ENCODE data around the gene FAM217B. TPM values are rescaled to one million over a fixed set of nuclear protein-coding genes. Genes with fewer than 3 reads are reported as not detected.

The FAM217B gene
- total and polyA plus RNA-seq, 3 donors from 2014 or later = 11.6 to 22.3 (median 18.6) TPM

- Histone ChIP-seq H3K9me3 (no peaks in the 10 kb centered on the region), H3K4me1 (no peaks in the 10 kb centered on the region), H3K36me3 (ENCODE audit: low read depth, missing control alignments) (no peaks in the 10 kb centered on the region), H3K4me3 (no peak overlapping the region), H3K27ac (no peak overlapping the region), H3K27me3 (no peaks in the 10 kb centered on the region)
- no peak for DNase-seq
- 81 to 92% methylated on average over 8 of the region's 8 CpGs for WGBS, 2 donors
- intact Hi-C loops (cut with DNase I; ENCODE audit: low total_unique reads) = no loop called here
- TF ChIP-seq, protein P1, sequence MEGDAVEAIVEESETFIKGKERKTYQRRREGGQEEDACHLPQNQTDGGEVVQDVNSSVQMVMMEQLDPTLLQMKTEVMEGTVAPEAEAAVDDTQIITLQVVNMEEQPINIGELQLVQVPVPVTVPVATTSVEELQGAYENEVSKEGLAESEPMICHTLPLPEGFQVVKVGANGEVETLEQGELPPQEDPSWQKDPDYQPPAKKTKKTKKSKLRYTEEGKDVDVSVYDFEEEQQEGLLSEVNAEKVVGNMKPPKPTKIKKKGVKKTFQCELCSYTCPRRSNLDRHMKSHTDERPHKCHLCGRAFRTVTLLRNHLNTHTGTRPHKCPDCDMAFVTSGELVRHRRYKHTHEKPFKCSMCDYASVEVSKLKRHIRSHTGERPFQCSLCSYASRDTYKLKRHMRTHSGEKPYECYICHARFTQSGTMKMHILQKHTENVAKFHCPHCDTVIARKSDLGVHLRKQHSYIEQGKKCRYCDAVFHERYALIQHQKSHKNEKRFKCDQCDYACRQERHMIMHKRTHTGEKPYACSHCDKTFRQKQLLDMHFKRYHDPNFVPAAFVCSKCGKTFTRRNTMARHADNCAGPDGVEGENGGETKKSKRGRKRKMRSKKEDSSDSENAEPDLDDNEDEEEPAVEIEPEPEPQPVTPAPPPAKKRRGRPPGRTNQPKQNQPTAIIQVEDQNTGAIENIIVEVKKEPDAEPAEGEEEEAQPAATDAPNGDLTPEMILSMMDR (IDR thresholded peaks at IDR 0.05) = no peak
- TF ChIP-seq POLR2A (IDR thresholded peaks at IDR 0.05) = no peak
These were observed 45.0 kb downstream of the FAM217B start for GRCh38 chr20:59985164-59985563.

DNA sequence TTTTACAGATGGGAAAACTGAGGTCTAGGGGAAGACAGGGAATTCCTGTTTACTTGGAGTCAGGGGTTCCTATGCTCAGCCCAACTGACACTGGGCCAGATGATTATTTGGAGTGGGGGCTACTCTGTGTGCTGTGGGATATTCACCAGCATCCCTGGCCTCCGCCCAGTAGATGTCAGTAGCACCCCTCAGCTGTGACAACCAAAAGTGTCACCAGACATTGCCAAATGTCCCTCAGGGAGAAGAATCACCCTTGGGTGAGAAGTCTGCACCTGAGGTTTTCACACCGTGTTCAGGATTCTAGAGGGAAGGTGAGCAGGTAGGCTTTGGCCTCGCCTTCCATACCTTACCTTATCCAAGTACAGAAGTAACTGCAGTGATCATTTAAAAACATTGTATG lies 45.7 kb downstream of the FAM217B start:
- no peak for DNase-seq
- no peaks in the 10 kb centered on the region for H3K36me3 ChIP-seq (ENCODE audit: low read depth, missing control alignments)
- H3K9me3 ChIP-seq = no peaks in the 10 kb centered on the region
- H3K4me3 ChIP-seq = no peak overlapping the region
- no peaks in the 10 kb centered on the region for H3K4me1 ChIP-seq
- TF ChIP-seq, protein P1 (IDR thresholded peaks at IDR 0.05) = no peak
- TF ChIP-seq POLR2A (IDR thresholded peaks at IDR 0.05) = no peak
- H3K27me3 ChIP-seq = no peaks in the 10 kb centered on the region
- intact Hi-C loops (cut with DNase I; ENCODE audit: low total_unique reads) = no loop called here
- H3K27ac ChIP-seq = no peak overlapping the region
- 82 to 94% methylated on average over 2 to 3 of the region's 3 CpGs for WGBS, 2 donors

DNA sequence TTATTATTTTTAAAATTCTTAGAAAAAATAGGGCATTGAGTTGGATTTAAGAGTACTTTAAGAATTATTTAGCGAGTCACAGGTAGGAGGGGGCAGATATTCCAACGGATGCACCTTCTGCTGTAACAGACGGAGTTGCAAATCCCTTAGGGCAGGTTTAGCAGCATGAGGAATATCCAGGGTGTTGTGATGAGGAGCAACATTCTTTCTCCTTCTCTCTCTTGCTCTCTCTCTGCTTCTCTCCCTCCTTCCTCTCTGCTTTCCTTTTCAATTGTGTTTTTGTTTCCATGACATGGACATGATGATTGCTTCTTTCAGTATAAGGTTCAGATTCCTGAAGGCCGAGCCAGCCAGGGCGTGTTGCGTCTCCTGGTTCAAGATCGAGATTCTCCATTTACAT lies 46.9 kb downstream of the FAM217B start:
- WGBS, 2 donors = 89 to 90% methylated on average over 7 of the region's 7 CpGs
- Histone ChIP-seq H3K4me1 (no peaks in the 10 kb centered on the region), H3K27me3 (no peaks in the 10 kb centered on the region), H3K36me3 (ENCODE audit: low read depth, missing control alignments) (no peaks in the 10 kb centered on the region), H3K9me3 (no peaks in the 10 kb centered on the region), H3K27ac (no peak overlapping the region), H3K4me3 (no peak overlapping the region)
- intact Hi-C loops (cut with DNase I; ENCODE audit: low total_unique reads) = no loop called here
- no peak for TF ChIP-seq POLR2A (IDR thresholded peaks at IDR 0.05)
- TF ChIP-seq, protein P1 (IDR thresholded peaks at IDR 0.05) = no peak
- DNase-seq = no peak

GRCh38 chr20:59988141-59988540 lies 48.0 kb downstream of the FAM217B start:
- WGBS, 2 donors = 70 to 76% methylated on average over 4 to 5 of the region's 5 CpGs

More at GRCh38 chr20:59988141-59988540, 48.0 kb downstream of the FAM217B start:
- TF ChIP-seq POLR2A (IDR thresholded peaks at IDR 0.05) = no peak
- TF ChIP-seq, protein P1 (IDR thresholded peaks at IDR 0.05) = no peak
- no peak overlapping the region for H3K27ac ChIP-seq
- no peaks in the 10 kb centered on the region for H3K4me1 ChIP-seq
- H3K9me3 ChIP-seq = no peaks in the 10 kb centered on the region
- no peak overlapping the region for H3K4me3 ChIP-seq
- H3K36me3 ChIP-seq (ENCODE audit: low read depth, missing control alignments) = no peaks in the 10 kb centered on the region
- H3K27me3 ChIP-seq = no peaks in the 10 kb centered on the region
- DNase-seq = no peak
- intact Hi-C loops (cut with DNase I; ENCODE audit: low total_unique reads) = no loop called here
